Myometrial cell (primary cell): Measurements from ENCODE around the gene C11orf16. TPM values are rescaled to one million over a fixed set of nuclear protein-coding genes. Genes with fewer than 3 reads are reported as not detected.

Experiments
- total RNA-seq: library from RNA; depleted of rRNA; stranded (reverse); fragments of >200 nt; gene quantifications from 2 replicates; pipeline ENCODE4 v1.2.3, GENCODE V29; 2015

Gene C11orf16, protein sequence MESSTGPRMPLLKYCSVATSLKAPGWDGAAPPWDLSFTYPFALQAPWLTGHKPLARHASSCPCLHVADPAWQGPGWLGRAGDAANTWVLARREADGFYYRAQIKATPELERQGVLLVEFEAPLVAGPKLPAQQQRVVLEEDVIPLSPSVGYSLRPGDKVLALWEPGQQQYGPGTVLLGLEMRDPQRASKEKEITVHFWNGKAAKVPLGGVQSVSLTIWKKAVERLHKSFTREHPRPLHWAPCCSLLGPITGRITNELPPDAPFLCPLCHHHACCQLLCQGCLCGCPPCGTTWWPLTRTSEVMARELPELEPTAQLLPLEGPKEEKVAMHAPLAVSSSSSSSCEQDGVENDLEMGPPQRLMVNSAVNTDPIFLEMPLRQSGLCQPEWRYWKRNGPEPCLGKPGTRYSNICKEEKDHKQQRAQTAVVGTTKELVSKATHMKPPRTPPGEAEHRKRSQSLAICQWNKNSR
- not detected in 2 replicates for total RNA-seq

DNA sequence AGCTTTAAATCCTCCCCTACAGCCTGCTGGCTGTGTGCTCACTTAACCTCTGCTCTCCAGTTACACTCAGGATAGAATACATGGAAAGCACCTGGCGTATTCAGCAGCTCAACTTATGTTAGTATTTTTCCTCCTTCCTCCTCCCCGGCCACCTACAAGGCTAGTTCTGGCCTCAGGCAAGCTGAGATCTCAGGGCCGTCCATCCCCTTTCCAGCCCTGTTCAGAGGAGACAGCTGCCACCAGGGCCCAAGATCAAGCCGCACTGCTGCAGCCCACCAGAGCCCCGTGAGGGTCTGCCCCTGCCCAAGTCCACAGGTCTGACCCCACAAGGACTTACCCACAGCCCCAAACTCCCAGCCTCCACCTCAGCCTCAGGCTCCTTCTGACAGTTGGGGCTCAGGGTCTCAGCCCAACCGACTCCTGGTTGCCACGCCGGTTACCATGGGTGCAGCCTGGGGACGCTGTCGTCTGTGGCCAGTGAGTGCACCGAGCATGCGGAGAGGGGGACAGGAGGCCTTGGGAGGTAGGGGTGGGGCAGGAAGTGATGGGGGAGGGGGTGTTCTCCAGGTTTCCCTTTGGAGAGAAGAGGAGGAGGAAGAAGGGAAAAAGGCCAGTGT, at the start of gene C11orf16:
C11orf16 (minus strand) TSS at position 384 of the 617 bp plus-strand sequence. CDS start 639 bp downstream, outside the sequence.

DNA sequence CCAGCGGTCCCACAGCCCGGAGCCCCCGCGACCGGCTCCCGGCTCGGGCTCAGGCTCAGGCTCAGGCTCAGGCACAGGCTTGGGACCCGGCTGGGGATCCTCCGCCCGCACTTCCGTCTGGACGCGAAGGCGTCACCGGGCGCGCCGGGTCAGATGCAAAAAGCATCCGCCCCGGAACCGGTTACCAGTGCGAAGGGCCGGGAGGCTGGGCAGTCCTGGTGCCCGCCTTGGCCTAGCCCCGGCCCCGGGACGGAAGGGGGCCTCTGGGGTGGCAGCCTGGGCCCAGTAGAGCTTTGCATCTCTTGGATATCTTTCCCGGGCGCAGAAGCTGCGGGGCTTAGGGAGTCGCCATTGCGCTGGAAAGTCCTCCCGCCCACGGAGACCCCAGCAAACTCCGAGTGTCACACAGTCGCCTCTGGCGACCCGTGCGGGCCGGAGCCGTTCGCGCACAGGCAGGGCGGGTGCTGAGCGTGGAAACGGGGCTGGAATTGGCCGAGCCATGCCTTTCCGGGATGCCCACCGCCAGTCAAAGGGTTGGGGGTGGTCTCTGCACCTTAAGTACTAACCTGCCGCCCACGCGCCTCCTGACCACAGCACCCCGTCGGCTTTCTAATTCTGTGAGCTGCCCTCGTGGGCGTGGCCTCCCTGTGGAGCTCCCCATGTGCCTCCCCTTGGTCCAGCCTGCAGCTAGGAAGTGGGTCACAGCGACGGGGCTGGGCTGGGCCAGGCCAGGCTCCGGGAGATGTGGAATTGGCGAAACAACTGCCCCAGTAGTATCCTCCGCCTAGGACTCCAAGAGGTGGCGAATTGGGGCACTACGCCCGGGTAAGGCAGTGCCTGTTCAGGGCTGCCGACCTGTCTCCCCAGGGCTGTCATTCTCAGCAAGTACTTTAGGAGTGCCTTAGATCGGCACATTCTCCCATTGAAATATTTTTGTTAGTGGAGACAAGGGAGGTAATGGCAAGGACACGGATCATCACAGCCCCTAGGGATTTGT, 31.9 kb upstream of the C11orf16 start, which contains the start of gene TMEM9B:
TMEM9B (minus strand) TSS at position 119 of the 997 bp plus-strand sequence. CDS start 129 bp downstream, outside the sequence.

DNA sequence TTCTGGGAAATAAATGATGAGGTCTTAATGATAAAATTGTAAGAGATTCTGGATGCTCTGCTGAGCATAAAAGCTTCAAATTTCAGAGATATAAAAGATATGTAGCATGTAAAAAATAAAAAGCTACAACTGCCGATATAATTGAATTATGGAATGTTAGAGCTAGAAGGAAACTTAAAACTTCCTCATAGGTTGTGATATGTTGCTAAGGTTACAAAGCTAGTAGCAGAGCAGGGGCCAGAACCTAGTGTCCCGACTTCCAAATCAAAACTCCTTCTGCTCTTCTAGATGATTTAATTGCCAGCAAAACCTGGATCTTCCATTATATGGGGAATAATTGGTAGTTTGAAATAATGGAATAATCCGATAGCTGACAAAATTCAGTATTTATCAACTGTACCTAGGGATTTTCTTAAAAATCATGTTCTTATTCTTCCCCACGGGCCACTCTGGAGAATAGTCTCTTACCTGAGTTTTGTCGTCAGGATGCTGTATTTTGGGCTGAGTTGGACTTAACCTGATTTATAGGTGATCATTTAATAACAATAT, 9.8 kb upstream of the C11orf16 start, which contains the start of gene ASCL3:
ASCL3 (minus strand) TSS at position 499 of the 549 bp plus-strand sequence. CDS start 4,855 bp downstream, outside the sequence.

DNA sequence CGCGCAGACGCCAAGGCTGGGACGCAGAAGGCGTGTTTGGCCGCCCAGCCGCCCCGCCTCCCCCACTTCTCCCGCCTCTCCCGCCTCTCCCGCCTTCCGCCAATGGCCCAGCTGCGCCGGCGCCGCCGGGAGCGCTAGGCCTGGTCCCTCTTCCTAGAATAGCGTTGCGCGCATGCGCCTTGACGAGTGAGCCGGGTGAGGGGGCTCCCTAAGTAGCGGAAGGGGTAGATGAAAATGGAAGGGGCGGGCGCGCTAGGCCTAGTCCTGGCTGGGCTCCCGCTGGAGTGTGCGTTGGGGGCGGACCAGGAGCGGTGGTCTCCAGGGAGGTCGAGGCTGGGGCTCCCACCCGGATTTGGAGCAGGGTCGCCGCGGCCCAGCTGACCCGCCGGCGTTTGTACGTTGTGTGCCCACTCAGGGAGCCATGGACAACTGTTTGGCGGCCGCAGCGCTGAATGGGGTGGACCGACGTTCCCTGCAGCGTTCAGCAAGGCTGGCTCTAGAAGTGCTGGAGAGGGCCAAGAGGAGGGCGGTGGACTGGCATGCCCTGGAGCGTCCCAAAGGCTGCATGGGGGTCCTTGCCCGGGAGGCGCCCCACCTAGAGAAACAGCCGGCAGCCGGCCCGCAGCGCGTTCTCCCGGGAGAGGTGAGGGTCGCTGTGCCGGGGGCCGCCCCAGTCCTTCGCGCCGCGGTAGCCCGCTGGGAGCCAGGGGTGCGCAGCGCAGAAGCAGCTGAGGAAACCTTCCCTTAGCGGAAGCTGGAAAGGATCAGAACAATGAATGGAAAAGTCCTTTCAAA, 21.5 kb downstream of the C11orf16 start, which contains the start of gene AKIP1:
AKIP1 (plus strand) TSS at position 161 of the 795 bp plus-strand sequence; CDS start at position 422, 261 bp downstream.

Other genes starting within 250 kb of the C11orf16 start
- 78.7 and 83.3 TPM in 2 replicates for gene AKIP1, start 21.8 kb downstream of the C11orf16 start, total RNA-seq
- gene ASCL3, start 10.1 kb upstream of the C11orf16 start, total RNA-seq: not detected in 2 replicates
- 33.8 and 36.0 TPM in 2 replicates for gene TMEM9B, start 31.5 kb upstream of the C11orf16 start, total RNA-seq
- 10.7 and 12.4 TPM in 2 replicates for gene NRIP3, start 71.1 kb upstream of the C11orf16 start, total RNA-seq
- 0.18 and 0.29 TPM in 2 replicates for gene SCUBE2, start 158.7 kb upstream of the C11orf16 start, total RNA-seq